OCI-LY1 (cell line): ENCODE data around the gene BTLA.

ENCODE experiments used
- CTCF ChIP-seq: fragments of 200-600 bp; sonication (generic), shearing (Covaris generic); IDR thresholded peaks from 2 replicates; pipeline ENCODE4 v1.5.1; 2017; ENCODE audit warnings: mild to moderate bottlenecking, antibody characterized with exemption, low read length, moderate library complexity, mixed read lengths
- EZH2 ChIP-seq: fragments of 200-600 bp; sonication (generic), shearing (Covaris generic); IDR thresholded peaks from 2 replicates; pipeline ENCODE4 v1.8.0; 2017; ENCODE audit warnings: borderline replicate concordance, mixed run types, mild to moderate bottlenecking, antibody characterized with exemption, low read length, moderate library complexity, mixed read lengths

DNA sequence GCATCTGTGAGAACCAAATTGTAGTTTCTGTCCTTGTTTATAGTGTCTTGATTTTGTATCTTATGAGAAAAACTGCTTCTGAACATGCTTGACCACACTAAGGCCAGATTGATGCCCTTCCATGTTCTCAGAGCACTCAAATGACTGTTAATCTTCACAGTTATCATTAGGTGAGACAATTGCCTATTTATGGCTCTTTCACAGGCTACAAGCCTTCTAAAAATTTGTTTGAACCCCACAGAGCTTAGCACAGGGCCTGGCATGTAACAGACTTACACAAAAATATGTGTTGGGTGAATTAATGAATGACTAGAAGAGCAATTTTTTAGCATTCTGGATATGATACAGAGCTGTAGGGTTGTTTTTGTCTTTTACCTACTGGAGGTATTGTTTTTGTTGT is 43.1 kb downstream of the BTLA start:
- TF ChIP-seq CTCF (no peak), EZH2 (no peak)
